ENCODE measurements around the gene ZNF440.

- TF ChIP-seq CTCF (IDR thresholded peaks at IDR 0.05) (no peak), POLR2AphosphoS5 (IDR thresholded peaks at IDR 0.05) (no peak), EP300 (IDR thresholded peaks at IDR 0.05) (no peak)
Observed at GRCh38 chr19:11882606-11883005, 68.5 kb downstream of the ZNF440 start.

Data from gastroesophageal sphincter (tissue), 3 donors.